Neural cell (in vitro differentiated cells): Measurements from ENCODE around the gene IFI30. TPM values are rescaled to one million over a fixed set of nuclear protein-coding genes. Genes with fewer than 3 reads are reported as not detected.

Source experiments
- H2AFZ ChIP-seq: fragments of 200-600, 300-800 bp; sonication (generic), shearing (Covaris generic); 2 replicates; pipeline ENCODE4 v1.6.0; 2014; ENCODE audit warnings: low read depth, mild to moderate bottlenecking, antibody characterized with exemption, low read length, moderate library complexity
- H3F3A ChIP-seq: fragments of 200-600 bp; shearing (Covaris generic); 2 replicates; pipeline ENCODE4 v1.6.1; 2016; ENCODE audit warnings: mild to moderate bottlenecking, moderate library complexity, mixed read lengths, antibody characterized with exemption, low read length; ENCODE audit not compliant: insufficient read depth, poor library complexity, severe bottlenecking
- H3K27ac ChIP-seq: fragments of 200-600, 300-800 bp; sonication (generic), shearing (Covaris generic); 2 replicates; pipeline ENCODE4 v1.5.1; 2014; ENCODE audit warnings: mild to moderate bottlenecking, low read length, moderate library complexity
- H3K27me3 ChIP-seq: fragments of 300-800, 200-600 bp; sonication (generic), shearing (Covaris generic); 2 replicates; pipeline ENCODE4 v1.6.0; 2014; ENCODE audit warnings: mild to moderate bottlenecking, low read depth, low read length, moderate library complexity; ENCODE audit not compliant: insufficient read depth
- H3K36me3 ChIP-seq: fragments of 300-800, 200-600 bp; sonication (generic), shearing (Covaris generic); 2 replicates; pipeline ENCODE4 v1.5.1; 2014; ENCODE audit warnings: mild to moderate bottlenecking, antibody characterized with exemption, low read length, moderate library complexity; ENCODE audit not compliant: insufficient read depth
- H3K4me2 ChIP-seq: fragments of 300-800, 200-600 bp; sonication (generic), shearing (Covaris generic); 2 replicates; pipeline ENCODE4 v1.6.0; 2014; ENCODE audit warnings: mild to moderate bottlenecking, low read length
- H3K4me3 ChIP-seq: fragments of 300-800, 200-600 bp; sonication (generic), shearing (Covaris generic); 2 replicates; pipeline ENCODE4 v1.5.1; 2014; ENCODE audit warnings: mild to moderate bottlenecking, low read length, moderate library complexity
- H3K79me2 ChIP-seq: fragments of 200-600 bp; shearing (Covaris generic); replicated peaks from 2 replicates; pipeline ENCODE4 v1.6.0; 2014; ENCODE audit warnings: mild to moderate bottlenecking, low read length, moderate library complexity; ENCODE audit not compliant: insufficient read depth
- H3K9ac ChIP-seq: fragments of 300-800, 200-600 bp; sonication (generic), shearing (Covaris generic); 2 replicates; pipeline ENCODE4 v1.6.1; 2016; ENCODE audit warnings: mild to moderate bottlenecking, low read length, mixed read lengths
- H3K9me2 ChIP-seq: fragments of 200-600 bp; shearing (Covaris generic); 2 replicates; pipeline ENCODE4 v1.6.1; 2016; ENCODE audit warnings: mild to moderate bottlenecking, low read length, mixed read lengths; ENCODE audit not compliant: insufficient read depth
- H3K9me3 ChIP-seq: fragments of 200-600, 300-800 bp; sonication (generic), shearing (Covaris generic); 2 replicates; pipeline ENCODE4 v1.6.1; 2016; ENCODE audit warnings: mild to moderate bottlenecking, mixed run types, low read length, moderate library complexity, mixed read lengths
- H4K20me1 ChIP-seq: fragments of 200-600 bp; shearing (Covaris generic); 2 replicates; pipeline ENCODE4 v1.6.1; 2016; ENCODE audit warnings: mild to moderate bottlenecking, mixed run types; ENCODE audit not compliant: insufficient read depth
- EP300 ChIP-seq: fragments of 450-650 bp; conservative IDR thresholded peaks from 2 replicates; pipeline ENCODE4 v1.6.1; 2014; ENCODE audit warnings: antibody characterized with exemption, mild to moderate bottlenecking, moderate library complexity; ENCODE audit not compliant: poor library complexity, severe bottlenecking
- EZH2 ChIP-seq: fragments of 200-600, 300-800 bp; shearing (Covaris generic), sonication (generic); IDR thresholded peaks from 2 replicates; pipeline ENCODE4 v1.6.1; 2014; ENCODE audit warnings: antibody characterized with exemption, low read length, borderline replicate concordance, mild to moderate bottlenecking; ENCODE audit not compliant: insufficient read depth, poor library complexity, severe bottlenecking
- MXI1 ChIP-seq: fragments of 450-650 bp; conservative IDR thresholded peaks from 2 replicates; pipeline ENCODE4 v1.6.1; 2014; ENCODE audit warnings: antibody characterized with exemption, mild to moderate bottlenecking; ENCODE audit not compliant: poor library complexity, severe bottlenecking
- POLR2AphosphoS5 ChIP-seq: IDR thresholded peaks from 2 replicates; pipeline ENCODE4 v1.6.1; 2012
- RAD21 ChIP-seq: fragments of 450-650 bp; conservative IDR thresholded peaks from 2 replicates; pipeline ENCODE4 v1.6.1; 2014; ENCODE audit warnings: antibody characterized with exemption, mild to moderate bottlenecking, moderate library complexity
- SMC3 ChIP-seq: fragments of 450-650 bp; conservative IDR thresholded peaks from 2 replicates; pipeline ENCODE4 v1.6.1; 2014; ENCODE audit warnings: antibody characterized with exemption, mild to moderate bottlenecking, moderate library complexity; ENCODE audit not compliant: poor library complexity
- TAF1 ChIP-seq: IDR thresholded peaks from 2 replicates; pipeline ENCODE4 v1.6.1; 2012; ENCODE audit warnings: low read depth
- polyA plus RNA-seq: library from polyadenylated mRNA; depleted of rRNA; stranded (reverse); fragments of >200 nt; gene quantifications from 2 replicates; pipeline ENCODE4 v1.2.3, GENCODE V29; 2014
- TF ChIP-seq, protein P1 (sequence below): IDR thresholded peaks from 2 replicates; pipeline ENCODE4 v1.6.1; 2012; ENCODE audit warnings: borderline replicate concordance
- TF ChIP-seq, protein P2 (sequence below): fragments of 450-650 bp; IDR thresholded peaks from 2 replicates; pipeline ENCODE4 v1.5.1; 2014; ENCODE audit warnings: antibody characterized with exemption, mild to moderate bottlenecking, moderate library complexity; ENCODE audit not compliant: poor library complexity, severe bottlenecking

IFI30 gene
- polyA plus RNA-seq, 1 donor from 2014 or later, result 0.82 TPM

DNA sequence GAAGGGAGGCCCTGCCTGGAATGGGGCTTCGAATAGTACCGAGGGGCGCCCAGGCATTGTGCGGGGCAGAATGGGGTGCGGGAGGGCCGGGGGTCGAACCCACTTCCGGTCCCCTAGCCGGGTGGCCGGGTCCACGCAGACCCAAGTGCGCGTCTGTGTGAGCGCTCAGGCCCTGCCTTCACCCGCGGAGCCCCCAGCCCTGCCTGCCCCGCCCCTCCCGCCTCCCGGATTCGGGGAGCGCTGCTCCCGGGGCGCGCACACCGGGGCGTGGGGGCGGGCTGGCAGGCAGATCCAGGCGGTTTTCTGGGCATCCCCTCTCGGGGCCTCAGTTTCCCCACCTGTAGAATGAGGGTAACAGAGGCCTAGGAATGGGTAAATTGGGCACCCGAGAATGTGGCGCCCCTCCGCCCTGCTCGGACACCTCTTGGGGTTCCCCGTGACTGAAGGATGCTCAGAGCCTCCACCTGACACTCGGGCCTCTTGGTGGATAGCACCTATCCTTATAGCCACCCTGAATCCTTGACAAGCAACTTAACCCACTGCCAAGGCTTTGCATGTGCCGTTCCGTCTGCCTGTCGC lies 20.0 kb upstream of the IFI30 start:
- Histone ChIP-seq H3K4me2 (peak overlapping the region; percentile 63), H3K9me3 (no peaks in the 10 kb centered on the region), H3K27me3 (no peaks in the 10 kb centered on the region), H3K9ac (peak overlapping the region; percentile 92), H3K9me2 (no peaks in the 10 kb centered on the region), H3K79me2 (peaks cover 5% of the 10 kb centered on the region), H3K27ac (peak overlapping the region; percentile 96), H4K20me1 (no peaks in the 10 kb centered on the region), H3F3A (no peaks in the 10 kb centered on the region), H3K4me3 (peak overlapping the region; percentile 96), H2AFZ (peak overlapping the region; percentile 60), H3K36me3 (no peaks in the 10 kb centered on the region)
- TF ChIP-seq EP300 (no peak), MXI1 (no peak), SMC3 (no peak), POLR2AphosphoS5 (no peak), EZH2 (no peak), TAF1 (no peak), RAD21 (no peak)
- TF ChIP-seq, protein P1, sequence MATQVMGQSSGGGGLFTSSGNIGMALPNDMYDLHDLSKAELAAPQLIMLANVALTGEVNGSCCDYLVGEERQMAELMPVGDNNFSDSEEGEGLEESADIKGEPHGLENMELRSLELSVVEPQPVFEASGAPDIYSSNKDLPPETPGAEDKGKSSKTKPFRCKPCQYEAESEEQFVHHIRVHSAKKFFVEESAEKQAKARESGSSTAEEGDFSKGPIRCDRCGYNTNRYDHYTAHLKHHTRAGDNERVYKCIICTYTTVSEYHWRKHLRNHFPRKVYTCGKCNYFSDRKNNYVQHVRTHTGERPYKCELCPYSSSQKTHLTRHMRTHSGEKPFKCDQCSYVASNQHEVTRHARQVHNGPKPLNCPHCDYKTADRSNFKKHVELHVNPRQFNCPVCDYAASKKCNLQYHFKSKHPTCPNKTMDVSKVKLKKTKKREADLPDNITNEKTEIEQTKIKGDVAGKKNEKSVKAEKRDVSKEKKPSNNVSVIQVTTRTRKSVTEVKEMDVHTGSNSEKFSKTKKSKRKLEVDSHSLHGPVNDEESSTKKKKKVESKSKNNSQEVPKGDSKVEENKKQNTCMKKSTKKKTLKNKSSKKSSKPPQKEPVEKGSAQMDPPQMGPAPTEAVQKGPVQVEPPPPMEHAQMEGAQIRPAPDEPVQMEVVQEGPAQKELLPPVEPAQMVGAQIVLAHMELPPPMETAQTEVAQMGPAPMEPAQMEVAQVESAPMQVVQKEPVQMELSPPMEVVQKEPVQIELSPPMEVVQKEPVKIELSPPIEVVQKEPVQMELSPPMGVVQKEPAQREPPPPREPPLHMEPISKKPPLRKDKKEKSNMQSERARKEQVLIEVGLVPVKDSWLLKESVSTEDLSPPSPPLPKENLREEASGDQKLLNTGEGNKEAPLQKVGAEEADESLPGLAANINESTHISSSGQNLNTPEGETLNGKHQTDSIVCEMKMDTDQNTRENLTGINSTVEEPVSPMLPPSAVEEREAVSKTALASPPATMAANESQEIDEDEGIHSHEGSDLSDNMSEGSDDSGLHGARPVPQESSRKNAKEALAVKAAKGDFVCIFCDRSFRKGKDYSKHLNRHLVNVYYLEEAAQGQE, result no peak
- TF ChIP-seq, protein P2, sequence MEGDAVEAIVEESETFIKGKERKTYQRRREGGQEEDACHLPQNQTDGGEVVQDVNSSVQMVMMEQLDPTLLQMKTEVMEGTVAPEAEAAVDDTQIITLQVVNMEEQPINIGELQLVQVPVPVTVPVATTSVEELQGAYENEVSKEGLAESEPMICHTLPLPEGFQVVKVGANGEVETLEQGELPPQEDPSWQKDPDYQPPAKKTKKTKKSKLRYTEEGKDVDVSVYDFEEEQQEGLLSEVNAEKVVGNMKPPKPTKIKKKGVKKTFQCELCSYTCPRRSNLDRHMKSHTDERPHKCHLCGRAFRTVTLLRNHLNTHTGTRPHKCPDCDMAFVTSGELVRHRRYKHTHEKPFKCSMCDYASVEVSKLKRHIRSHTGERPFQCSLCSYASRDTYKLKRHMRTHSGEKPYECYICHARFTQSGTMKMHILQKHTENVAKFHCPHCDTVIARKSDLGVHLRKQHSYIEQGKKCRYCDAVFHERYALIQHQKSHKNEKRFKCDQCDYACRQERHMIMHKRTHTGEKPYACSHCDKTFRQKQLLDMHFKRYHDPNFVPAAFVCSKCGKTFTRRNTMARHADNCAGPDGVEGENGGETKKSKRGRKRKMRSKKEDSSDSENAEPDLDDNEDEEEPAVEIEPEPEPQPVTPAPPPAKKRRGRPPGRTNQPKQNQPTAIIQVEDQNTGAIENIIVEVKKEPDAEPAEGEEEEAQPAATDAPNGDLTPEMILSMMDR, result no peak

GRCh38 chr19:18155095-18156087 lies 18.2 kb upstream of the IFI30 start:
- Histone ChIP-seq H3K9ac (no peak overlapping the region), H3K4me2 (no peak overlapping the region), H3F3A (no peaks in the 10 kb centered on the region), H2AFZ (no peak overlapping the region), H3K27ac (no peak overlapping the region), H3K9me2 (no peaks in the 10 kb centered on the region), H3K27me3 (no peaks in the 10 kb centered on the region), H3K4me3 (no peak overlapping the region), H3K36me3 (no peaks in the 10 kb centered on the region), H3K9me3 (no peaks in the 10 kb centered on the region), H3K79me2 (peaks cover 5% of the 10 kb centered on the region), H4K20me1 (no peaks in the 10 kb centered on the region)
- TF ChIP-seq MXI1 (no peak), EZH2 (no peak), POLR2AphosphoS5 (no peak), EP300 (no peak), SMC3 (no peak), TAF1 (no peak), RAD21 (no peak)
- TF ChIP-seq, protein P1, result no peak
- TF ChIP-seq, protein P2, result no peak
